ENCODE measurements around the gene SPTAN1. TPM values are rescaled to one million over a fixed set of nuclear protein-coding genes. Genes with fewer than 3 reads are reported as not detected.

SPTAN1 gene
- total RNA-seq, 1 experiment from 2014 or later: 229 TPM

- no peak overlapping the region for H3K27ac ChIP-seq (ENCODE audit: low read length)
- H3K9me3 ChIP-seq (ENCODE audit: control insufficient read depth, insufficient read depth, low read depth, low read length): no peaks in the 10 kb centered on the region
- ChIA-PET POLR2A (no interaction called here), CTCF (no interaction called here)
- DNase-seq (ENCODE audit: low read depth, low spot score): no peak
- intact Hi-C loops (cut with micrococcal nuclease; ENCODE audit: unreplicated experiment) (no loop called here), in situ Hi-C loops (cut with HindIII; ENCODE audit: low pct_unique_long_range_greater_than_20kb, low sequenced_read_pairs) (no loop called here)
- H3K4me1 ChIP-seq (ENCODE audit: control insufficient read depth, insufficient read depth, low read length): peaks cover 12% of the 10 kb centered on the region
- no TSS peak for BruUV-seq (replicated peaks)
- no peak overlapping the region for H3K4me3 ChIP-seq (ENCODE audit: low read depth in 2 of 2, low read length in 2 of 2)
- TF ChIP-seq POLR2AphosphoS5 (IDR thresholded peaks at IDR 0.05; ENCODE audit: low read depth, low read length) (no peak), CTCF (IDR thresholded peaks at IDR 0.05) (no peak), REST (IDR thresholded peaks at IDR 0.05; ENCODE audit: insufficient read depth in 1 of 2, low read depth in 2 of 2, low read length in 1 of 2) (no peak), SIN3A (IDR thresholded peaks at IDR 0.05; ENCODE audit: borderline replicate concordance, insufficient read depth, low read depth, low read length) (no peak), TCF7L2 (IDR thresholded peaks at IDR 0.05; ENCODE audit: low read depth, low read length) (no peak)
- no peak for ATAC-seq
- H3K27me3 ChIP-seq (ENCODE audit: control insufficient read depth, insufficient read depth, low read length): no peaks in the 10 kb centered on the region
- H3K36me3 ChIP-seq (ENCODE audit: control insufficient read depth, insufficient read depth, low read length): no peaks in the 10 kb centered on the region
Observed at GRCh38 chr9:128640603-128641002, 88.2 kb downstream of the SPTAN1 start.

- no peak for TF ChIP-seq SIN3A (IDR thresholded peaks at IDR 0.05; ENCODE audit: borderline replicate concordance, insufficient read depth, low read depth, low read length)
- no peak for TF ChIP-seq POLR2AphosphoS5 (IDR thresholded peaks at IDR 0.05; ENCODE audit: low read depth, low read length)
- TF ChIP-seq TCF7L2 (IDR thresholded peaks at IDR 0.05; ENCODE audit: low read depth, low read length): no peak
- no peak for TF ChIP-seq CTCF (IDR thresholded peaks at IDR 0.05)
- TF ChIP-seq REST (IDR thresholded peaks at IDR 0.05; ENCODE audit: insufficient read depth in 1 of 2, low read depth in 2 of 2, low read length in 1 of 2): no peak
- Histone ChIP-seq H3K27ac (ENCODE audit: low read length) (no peak overlapping the region), H3K4me1 (ENCODE audit: control insufficient read depth, insufficient read depth, low read length) (no peaks in the 10 kb centered on the region; the same call in 1 of the 2 replicates), H3K9me3 (ENCODE audit: control insufficient read depth, insufficient read depth, low read depth, low read length) (no peaks in the 10 kb centered on the region), H3K27me3 (ENCODE audit: control insufficient read depth, insufficient read depth, low read length) (no peaks in the 10 kb centered on the region), H3K36me3 (ENCODE audit: control insufficient read depth, insufficient read depth, low read length) (no peaks in the 10 kb centered on the region), H3K4me3 (ENCODE audit: low read depth in 2 of 2, low read length in 2 of 2) (no peak overlapping the region)
- CTCF ChIA-PET: no interaction called here
- intact Hi-C loops (cut with micrococcal nuclease; ENCODE audit: unreplicated experiment) (no loop called here), in situ Hi-C loops (cut with HindIII; ENCODE audit: low pct_unique_long_range_greater_than_20kb, low sequenced_read_pairs) (no loop called here)
- ATAC-seq: no peak
- BruUV-seq (replicated peaks): no TSS peak
- POLR2A ChIA-PET: no interaction called here
- DNase-seq (ENCODE audit: low read depth, low spot score): no peak
Observed at GRCh38 chr9:128642675-128643245, 90.4 kb downstream of the SPTAN1 start.
